Psoas muscle (tissue), 8 donors: Measurements from ENCODE around the gene CLDN5. TPM values are rescaled to one million over a fixed set of nuclear protein-coding genes. Genes with fewer than 3 reads are reported as not detected.
"Not testable (repeated sequence)": the region's sequence is repeated elsewhere in the genome, so short reads cannot be mapped to it uniquely, and the experiment has no call there.

Experiments used
- ATAC-seq, 4 donors: fragments of 200-7000 bp; cut with Tn5 transposase; one replicate each; pipeline ENCODE4 v1.9.1; 2020; ENCODE audit warnings: moderate library complexity in 3 of 4, mild to moderate bottlenecking in 2 of 4
- DNase-seq, 2 donors: peaks; one replicate each; pipeline ENCODE4 v3.0.0-alpha.2; 2020
- H3K27ac ChIP-seq: fragments of 200-600 bp; one replicate; pipeline ENCODE4 v1.8.0; 2022
- H3K27me3 ChIP-seq, 3 donors: fragments of 200-600 bp in 1 of 3; one replicate each; pipeline versions ENCODE4 v1.6.1 to v1.8.0; 2013 to 2022; ENCODE audit warnings: low read length in 2 of 3, mild to moderate bottlenecking in 2 of 3, moderate library complexity in 1 of 3; ENCODE audit not compliant: insufficient read depth in 3 of 3
- H3K36me3 ChIP-seq, 2 donors: fragments of 200-600 bp in 1 of 2; one replicate each; pipeline versions ENCODE4 v1.6.1 to v1.8.0; 2013 to 2022; ENCODE audit warnings: low read depth in 1 of 2, mild to moderate bottlenecking in 1 of 2, moderate library complexity in 1 of 2; ENCODE audit not compliant: insufficient read depth in 1 of 2
- H3K4me1 ChIP-seq: fragments of 200-600 bp; one replicate; pipeline ENCODE4 v1.8.0; 2022
- H3K4me3 ChIP-seq: fragments of 200-600 bp; one replicate; pipeline ENCODE4 v1.8.0; 2022; ENCODE audit warnings: mild to moderate bottlenecking
- H3K9me3 ChIP-seq: fragments of 200-600 bp; one replicate; pipeline ENCODE4 v1.8.0; 2022
- WGBS, 3 donors: extraction: QIAGEN DNeasy Blood & Tissue Kit; methylation state at CpG; one replicate each; pipeline versions ENCODE4 v1.1.6 to v1.1.7; 2013; 5-methylcytosine and 5-hydroxymethylcytosine counted together
- intact Hi-C, 2 donors: fragments of 100-400 bp; cut with DNase I; formaldehyde crosslinking; loops; one replicate each; pipeline versions ENCODE4 v1.11.0 to v1.14.2; 2022
- polyA plus RNA-seq, 3 donors: library from polyadenylated mRNA; stranded (reverse); fragments of 200-250 nt; gene quantifications; one replicate each; pipeline ENCODE4 v1.2.3, GENCODE V29; 2013
- total RNA-seq, 4 donors: library from RNA; stranded (reverse); fragmentation: NEBNext Ultra II Directional in 2 of 4; extraction: Animal tissue kit (Norgen Biotek cat#: 25700) in 2 of 4; gene quantifications; one replicate each; pipeline versions ENCODE4 v1.2.1 to v1.2.4, GENCODE V29; 2021 to 2023
- TF ChIP-seq, protein P1 (sequence below): fragments of 200-600 bp; IDR thresholded peaks from one replicate; pipeline ENCODE4 v1.8.0; 2022; ENCODE audit warnings: antibody characterized with exemption
- donor health status: healthy with polysubstance abuse.
- donor health status: DM: no; HTN: no; CAD: no; lungs with moderate emphysema.
- donor health status: Bipolar disorder and iron deficiency.
- donor health status: healthy.
- donor health status: DM: yes; HTN: yes; CAD: no.
- donor health status: DM: no; HTN: no; CAD: no.
- donor health status: DM: no; HTN: no; CAD: no.
- donor health status: DM: yes; HTN: yes; CAD: no.

The CLDN5 gene
- total and polyA plus RNA-seq, 7 donors = 23.0 to 138 (median 42.3) TPM

DNA sequence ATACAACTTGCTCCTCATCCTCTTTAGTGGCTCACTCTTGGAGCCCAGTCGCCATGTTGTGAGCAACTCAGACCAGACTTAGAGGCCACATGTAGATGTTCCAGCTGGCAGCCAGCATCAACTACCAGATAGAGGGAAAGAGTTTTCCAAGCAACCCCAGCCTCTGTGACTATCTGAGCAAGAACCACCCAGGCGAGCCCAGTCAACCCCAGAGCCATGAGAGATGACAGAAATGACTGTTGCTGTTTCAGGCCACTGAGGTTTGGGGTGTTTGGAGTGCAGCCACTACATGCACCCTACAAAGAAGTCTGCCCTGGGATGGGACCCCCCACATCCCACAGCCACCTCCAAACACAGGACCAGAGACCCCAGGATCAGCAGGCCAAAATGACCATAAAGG, 24.8 kb upstream of the CLDN5 start:
- H3K36me3 ChIP-seq = no peaks in the 10 kb centered on the region
- H3K4me3 ChIP-seq = no peak overlapping the region
- no peaks in the 10 kb centered on the region for H3K9me3 ChIP-seq
- no peaks in the 10 kb centered on the region for H3K4me1 ChIP-seq
- H3K27me3 ChIP-seq = peaks cover 0 to 19% (median 0%) of the 10 kb centered on the region in 3 donors
- H3K27ac ChIP-seq = no peak overlapping the region
- DNase-seq (no peak), ATAC-seq (no peak)
- TF ChIP-seq, protein P1, sequence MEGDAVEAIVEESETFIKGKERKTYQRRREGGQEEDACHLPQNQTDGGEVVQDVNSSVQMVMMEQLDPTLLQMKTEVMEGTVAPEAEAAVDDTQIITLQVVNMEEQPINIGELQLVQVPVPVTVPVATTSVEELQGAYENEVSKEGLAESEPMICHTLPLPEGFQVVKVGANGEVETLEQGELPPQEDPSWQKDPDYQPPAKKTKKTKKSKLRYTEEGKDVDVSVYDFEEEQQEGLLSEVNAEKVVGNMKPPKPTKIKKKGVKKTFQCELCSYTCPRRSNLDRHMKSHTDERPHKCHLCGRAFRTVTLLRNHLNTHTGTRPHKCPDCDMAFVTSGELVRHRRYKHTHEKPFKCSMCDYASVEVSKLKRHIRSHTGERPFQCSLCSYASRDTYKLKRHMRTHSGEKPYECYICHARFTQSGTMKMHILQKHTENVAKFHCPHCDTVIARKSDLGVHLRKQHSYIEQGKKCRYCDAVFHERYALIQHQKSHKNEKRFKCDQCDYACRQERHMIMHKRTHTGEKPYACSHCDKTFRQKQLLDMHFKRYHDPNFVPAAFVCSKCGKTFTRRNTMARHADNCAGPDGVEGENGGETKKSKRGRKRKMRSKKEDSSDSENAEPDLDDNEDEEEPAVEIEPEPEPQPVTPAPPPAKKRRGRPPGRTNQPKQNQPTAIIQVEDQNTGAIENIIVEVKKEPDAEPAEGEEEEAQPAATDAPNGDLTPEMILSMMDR = no peak
- 83 to 90% (median 87%) methylated on average over 2 of the region's 2 CpGs for WGBS, 3 donors
- intact Hi-C loops = no loop called here

DNA sequence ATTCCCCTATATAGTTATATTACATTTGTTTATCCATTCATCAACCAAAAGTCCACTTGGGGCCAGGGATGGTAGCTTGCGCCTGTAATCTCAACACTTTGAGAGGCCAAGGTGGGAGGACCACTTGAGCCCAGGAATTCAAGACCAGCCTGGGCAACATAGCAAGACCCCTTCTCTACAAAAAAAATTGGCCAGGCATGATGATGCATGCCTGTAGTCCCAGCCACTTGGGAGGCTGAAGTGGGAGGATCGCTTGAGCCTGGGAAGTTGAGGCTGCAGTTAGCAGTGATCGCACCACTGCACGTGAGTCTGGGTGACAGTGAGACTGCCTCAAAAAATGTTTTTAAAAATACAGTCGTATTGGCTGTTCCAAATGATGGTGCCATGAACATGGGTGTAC, 24.2 kb upstream of the CLDN5 start:
- DNase-seq, H3K9me3 ChIP-seq, ATAC-seq, H3K27ac ChIP-seq, H3K4me1 ChIP-seq, intact Hi-C loops, H3K4me3 ChIP-seq, H3K36me3 ChIP-seq: not testable (repeated sequence)
- WGBS, 3 donors = 90 to 96% (median 96%) methylated on average over 5 of the region's 5 CpGs
- H3K27me3 ChIP-seq = peaks cover 0 to 16% (median 0%) of the 10 kb centered on the region in 3 donors

DNA sequence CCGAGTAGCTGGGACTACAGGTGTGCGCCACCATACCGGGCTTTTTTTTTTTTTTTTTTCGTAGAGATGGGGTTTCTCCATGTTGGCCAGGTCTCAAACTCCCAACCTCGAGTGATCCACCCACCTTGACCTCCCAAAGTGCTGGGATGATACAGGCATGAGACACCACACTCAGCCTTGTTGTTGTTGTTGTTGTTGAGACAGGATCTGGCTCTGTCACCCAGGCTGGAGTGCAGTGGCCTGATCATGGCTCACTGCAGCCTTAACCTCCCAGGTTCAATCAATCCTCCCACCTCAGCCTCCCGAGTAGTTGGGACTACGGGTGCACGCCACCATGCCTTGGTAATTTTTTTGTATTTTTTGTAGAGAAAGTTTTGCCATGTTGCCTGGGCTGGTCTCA, 23.4 kb upstream of the CLDN5 start:
- Histone ChIP-seq H3K36me3 (no peaks in the 10 kb centered on the region), H3K27me3 (peaks cover 0 to 12% (median 0%) of the 10 kb centered on the region in 3 donors), H3K4me1 (no peaks in the 10 kb centered on the region), H3K4me3 (no peak overlapping the region), H3K9me3 (no peaks in the 10 kb centered on the region), H3K27ac (no peak overlapping the region)
- intact Hi-C loops = no loop called here
- TF ChIP-seq, protein P1 = no peak
- no peak for DNase-seq
- no peak for ATAC-seq
- WGBS, 3 donors = 88 to 93% (median 91%) methylated on average over 5 to 8 of the region's 8 CpGs

DNA sequence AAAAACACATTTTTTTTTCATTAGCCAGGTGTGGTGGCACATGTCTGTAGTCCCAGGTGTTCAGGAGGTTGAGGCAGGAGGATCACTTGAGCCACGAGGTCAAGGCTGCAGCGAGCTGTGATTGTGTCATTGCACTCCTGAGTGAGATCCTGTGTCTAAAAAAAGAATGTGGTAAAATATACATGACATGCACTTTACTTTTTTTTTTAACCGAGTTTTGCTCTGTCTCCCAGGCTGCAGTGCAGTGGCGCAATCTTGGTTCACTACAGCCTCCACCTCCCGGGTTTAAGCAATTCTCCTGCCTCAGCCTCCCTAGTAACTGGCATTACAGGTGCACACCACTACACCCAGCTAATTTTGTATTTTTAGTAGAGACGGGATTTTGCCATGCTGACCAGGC, 22.5 kb upstream of the CLDN5 start:
- peaks cover 0 to 12% (median 0%) of the 10 kb centered on the region in 3 donors for H3K27me3 ChIP-seq
- no peak overlapping the region for H3K4me3 ChIP-seq
- intact Hi-C loops = no loop called here
- no peak for DNase-seq
- H3K36me3 ChIP-seq = no peaks in the 10 kb centered on the region
- no peak overlapping the region for H3K27ac ChIP-seq
- ATAC-seq = no peak
- H3K4me1 ChIP-seq = no peaks in the 10 kb centered on the region
- H3K9me3 ChIP-seq = no peaks in the 10 kb centered on the region
- WGBS, 3 donors = 67 to 78% (median 73%) methylated on average over 6 of the region's 6 CpGs
- TF ChIP-seq, protein P1 = no peak

DNA sequence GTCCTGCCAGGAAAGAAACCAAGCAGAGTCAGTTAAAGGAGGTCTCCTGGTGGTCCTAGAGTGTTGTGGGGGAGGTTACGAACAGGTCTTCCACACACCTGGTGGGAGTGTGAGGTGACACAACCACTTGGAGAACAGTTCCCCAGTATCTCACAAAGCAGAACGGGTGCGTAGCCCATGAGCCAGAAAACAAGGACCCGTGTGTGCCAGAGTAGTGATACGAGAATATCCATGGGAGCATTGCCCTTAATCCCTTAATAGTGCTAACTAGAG, 21.7 kb upstream of the CLDN5 start:
- DNase-seq (no peak), ATAC-seq (no peak)
- 64 to 68% (median 67%) methylated on average over 5 of the region's 5 CpGs for WGBS, 3 donors
- intact Hi-C loops = no loop called here
- H3K9me3 ChIP-seq = no peaks in the 10 kb centered on the region
- TF ChIP-seq, protein P1 = no peak
- no peaks in the 10 kb centered on the region for H3K36me3 ChIP-seq
- no peak overlapping the region for H3K27ac ChIP-seq
- H3K4me3 ChIP-seq = no peak overlapping the region
- no peaks in the 10 kb centered on the region for H3K4me1 ChIP-seq
- peaks cover 0 to 12% (median 0%) of the 10 kb centered on the region in 3 donors for H3K27me3 ChIP-seq
